HG03196 (cell line): ENCODE data around the gene RUSC2.
"Not testable (repeated sequence)": the region's sequence is repeated elsewhere in the genome, so short reads cannot be mapped to it uniquely, and the experiment has no call there.

Experiments used
- ATAC-seq: cut with Tn5 transposase; IDR thresholded peaks from one replicate; pipeline ENCODE4 v1.9.1; 2021; ENCODE audit not compliant: unreplicated experiment

RUSC2 gene

DNA sequence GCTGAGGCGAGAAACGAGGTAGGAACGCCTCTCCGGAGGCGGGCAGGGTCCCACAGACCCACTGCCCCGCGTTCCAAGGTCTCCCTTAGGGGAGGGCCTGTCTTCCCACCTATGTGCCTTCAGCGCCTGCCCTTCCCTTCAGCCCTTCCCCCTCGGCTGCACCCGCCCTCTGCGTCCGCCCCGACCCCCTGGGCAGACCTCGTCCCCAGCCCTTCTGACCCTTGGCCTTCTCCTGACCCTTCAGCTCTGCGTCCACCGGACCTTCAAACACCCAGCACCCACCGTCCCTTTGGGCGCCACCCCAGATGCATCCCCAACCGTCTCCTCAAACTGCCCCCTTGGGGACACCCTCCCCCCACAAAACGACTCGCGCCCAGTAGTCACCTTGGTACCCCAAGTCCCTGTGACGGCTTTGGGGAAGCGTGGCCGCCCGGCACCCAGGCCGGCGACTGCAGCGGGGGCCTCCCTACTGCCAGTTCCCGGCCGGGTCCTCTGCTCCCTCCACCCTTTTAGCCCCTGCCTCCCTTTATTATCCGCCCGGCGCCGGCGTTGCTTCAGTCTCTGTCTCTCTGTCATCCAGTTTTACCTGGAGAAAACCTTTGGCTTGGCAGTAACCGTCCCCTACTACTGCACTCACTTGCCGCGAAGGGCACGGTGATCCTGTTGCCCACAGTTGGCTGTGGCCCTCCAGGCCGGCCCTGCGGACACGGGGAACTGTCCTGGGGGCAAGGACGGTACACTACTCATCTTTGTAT is 421 bp downstream of the RUSC2 start:
- no peak for ATAC-seq

DNA sequence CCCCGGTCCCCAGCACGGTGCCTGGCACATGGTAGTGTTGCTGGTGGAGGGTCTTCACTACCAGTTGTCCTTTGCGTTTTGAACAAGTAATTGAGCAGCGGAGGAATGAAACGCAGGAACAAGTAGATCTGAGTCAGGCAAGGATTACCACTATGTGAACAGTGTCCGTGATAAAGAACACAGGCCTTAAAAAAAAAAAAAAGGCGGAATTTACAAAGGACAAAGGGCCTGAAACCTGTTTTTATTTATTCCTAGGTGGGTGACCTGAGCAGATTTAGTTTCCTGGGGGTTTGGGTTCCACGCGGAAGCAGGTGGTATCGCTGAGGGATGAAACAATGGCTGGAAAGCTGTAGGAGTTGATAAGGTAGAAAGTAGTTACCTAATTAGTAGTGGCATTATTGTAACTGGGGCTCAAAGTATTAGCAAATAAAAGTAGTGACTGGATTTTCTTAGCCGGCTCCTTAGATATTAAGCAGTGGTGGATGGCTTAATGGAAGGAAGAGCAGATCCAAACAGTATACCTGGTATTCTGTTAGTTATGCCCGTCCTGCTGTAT is 1.1 kb downstream of the RUSC2 start:
- ATAC-seq = no peak

DNA sequence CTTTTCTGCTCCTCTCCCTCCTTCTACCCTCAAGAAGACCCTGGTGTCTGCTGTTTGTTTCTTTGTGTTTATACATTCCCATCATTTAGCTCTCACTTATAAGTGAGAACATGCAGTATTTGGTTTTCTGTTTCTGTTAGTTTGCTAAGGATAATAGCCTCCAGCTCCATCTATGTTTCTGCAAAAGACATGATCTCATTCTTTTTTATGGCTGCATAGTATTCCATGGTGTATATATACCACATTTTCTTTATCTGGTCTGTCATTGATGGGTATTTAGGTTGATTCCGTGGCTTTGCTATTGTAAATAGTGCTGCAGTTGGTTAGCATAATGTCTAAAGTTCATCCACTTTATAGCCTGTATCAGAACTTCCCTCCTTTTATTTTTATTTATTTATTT is 3.2 kb downstream of the RUSC2 start:
- ATAC-seq = not testable (repeated sequence)

DNA sequence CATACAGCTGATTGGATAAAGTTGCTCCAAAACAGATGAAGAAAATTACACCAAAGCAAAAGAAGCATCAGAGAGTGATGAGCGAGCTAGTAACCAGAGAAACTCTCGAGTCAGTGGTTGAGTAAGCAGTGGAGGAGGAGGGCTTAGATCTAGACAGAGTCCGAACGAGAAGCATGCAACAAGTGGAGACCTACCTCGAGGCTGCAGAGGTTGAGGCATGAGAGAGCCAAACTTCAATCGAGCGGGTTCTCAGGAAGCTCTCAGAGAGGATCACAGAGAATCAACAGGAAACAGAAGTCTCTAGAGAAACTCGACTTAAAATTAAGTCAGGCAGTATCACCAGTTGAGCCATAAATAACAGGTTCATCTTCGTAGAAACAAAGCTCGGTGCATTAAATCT is 6.1 kb downstream of the RUSC2 start:
- no peak for ATAC-seq

DNA sequence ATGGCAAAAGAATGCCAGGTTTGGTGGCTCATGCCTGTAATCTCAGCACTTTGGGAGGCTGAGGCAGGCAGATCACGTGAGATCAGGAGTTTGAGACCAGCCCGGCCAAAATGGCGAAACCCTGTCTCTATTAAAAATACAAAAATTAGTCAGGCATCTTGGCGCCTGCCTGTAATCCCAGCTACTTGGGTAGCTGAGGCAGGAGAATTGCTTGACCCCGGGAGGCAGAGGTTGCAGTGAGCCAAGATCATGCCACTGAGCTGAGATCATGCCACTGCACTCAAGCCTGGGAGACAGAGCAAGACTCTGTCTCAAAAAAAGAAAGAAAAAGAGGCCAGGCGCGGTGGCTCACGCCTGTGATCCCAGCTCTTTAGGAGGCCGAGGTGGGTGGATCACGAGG is 8.3 kb downstream of the RUSC2 start:
- ATAC-seq = not testable (repeated sequence)

DNA sequence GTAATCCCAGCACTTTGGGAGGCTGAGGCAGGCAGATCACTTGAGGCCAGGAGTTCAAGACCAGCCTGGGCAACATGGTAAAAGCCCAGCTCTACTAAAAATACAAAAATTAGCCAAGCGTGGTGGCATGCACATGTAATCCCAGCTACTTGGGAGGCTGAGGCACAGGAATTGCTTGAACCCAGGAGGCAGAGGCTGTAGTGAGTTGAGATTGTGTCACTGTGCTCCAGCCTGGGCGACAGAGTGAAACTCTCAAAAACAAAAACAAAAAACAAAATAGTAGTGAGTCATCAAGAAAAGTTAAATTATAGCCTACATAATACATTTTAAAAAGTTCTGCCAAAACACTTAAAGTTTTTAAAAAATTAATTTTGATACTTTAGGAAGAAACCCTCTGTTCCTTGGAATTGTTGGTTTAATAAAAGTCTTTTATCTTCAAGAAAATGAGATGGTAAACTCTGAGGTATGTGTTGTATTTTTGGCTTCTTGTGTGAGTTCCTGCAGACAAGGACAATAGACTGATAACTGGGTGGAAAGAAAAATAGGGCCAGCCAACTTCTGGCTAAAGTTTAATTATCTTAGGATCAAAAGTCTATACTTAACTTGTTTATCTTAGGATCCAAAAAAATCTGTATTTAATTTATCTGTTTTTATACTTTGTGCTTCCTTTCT is 9.3 kb downstream of the RUSC2 start:
- no peak for ATAC-seq

DNA sequence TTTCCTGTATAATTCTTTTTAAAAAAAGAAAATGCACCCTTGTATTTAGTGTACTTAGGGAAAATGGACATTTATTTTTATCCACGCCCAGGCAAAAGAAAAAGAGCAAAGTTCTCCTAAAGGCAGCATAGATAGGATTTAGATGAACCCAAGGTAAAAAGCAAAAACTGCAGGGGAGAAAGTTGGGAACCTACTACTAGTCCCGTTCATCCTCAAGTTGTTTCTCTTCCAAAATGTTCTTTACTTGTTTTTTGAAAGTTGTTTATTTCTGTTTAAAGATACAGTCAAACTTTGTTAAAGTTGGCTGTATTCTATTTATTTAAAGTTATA is 9.8 kb downstream of the RUSC2 start:
- no peak for ATAC-seq

DNA sequence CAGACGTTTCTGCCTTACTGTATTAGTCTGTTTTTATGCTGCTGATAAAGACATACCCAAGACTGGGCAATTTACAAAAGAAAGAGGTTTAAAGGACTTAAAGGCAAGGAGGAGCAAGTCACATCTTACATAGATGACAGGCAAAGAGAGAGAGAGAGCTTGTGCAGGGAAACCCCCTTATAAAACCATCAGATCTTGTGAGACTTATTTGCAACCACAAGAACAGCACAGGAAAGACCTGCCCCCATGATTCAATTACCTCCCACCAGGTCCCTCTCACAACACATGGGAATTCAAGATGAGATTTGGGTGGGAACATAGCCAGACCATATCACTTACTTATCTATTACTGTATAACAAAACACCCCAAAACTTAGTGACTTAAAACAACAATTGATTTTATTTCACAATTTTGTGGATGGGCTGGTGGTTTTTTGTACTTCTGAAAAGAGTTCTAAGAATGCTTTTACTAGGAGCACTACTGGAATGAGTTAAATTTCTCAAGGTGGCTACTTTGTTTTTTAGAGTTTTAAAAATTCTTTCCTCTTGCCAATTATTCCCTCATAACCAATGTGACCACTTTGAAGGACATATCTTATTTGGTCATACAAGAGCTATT is 10.3 kb downstream of the RUSC2 start:
- no peak for ATAC-seq

DNA sequence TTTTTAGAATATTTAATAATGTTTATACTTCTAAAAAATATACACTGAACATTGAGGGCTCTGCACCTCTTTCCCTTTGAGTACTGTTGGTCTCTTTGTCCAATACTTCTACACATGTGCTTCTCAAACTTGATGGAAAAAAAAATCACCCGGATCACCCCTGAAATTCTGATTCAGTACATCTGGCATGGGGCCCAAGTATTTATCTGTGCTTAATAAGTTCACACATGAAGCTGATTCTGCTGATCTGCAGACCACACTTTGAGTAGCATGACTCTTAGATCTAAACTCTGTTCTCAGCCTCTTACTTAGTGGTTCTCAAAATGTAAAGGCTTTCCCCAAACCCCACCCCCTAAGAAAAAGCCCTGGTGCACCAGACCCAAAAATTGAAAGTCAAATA is 12.0 kb downstream of the RUSC2 start:
- ATAC-seq = no peak

DNA sequence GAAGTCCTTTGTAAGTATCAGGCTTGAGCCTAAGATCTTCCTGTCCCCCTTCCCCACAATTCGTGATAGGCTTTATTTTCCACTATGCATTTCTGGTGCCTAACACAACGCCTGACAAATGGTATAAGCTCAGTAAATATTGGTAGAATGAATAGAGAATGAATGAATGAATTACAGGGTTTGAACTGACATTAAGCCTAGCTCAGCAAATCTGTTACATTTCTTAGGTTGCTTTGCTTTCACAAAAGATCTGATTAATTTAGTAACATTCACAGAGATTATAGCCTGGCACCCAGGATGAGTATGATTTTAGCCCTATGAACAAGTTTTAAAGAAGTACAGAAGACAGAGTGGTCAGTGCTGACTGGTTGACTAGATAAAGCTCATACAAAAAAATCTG is 16.4 kb downstream of the RUSC2 start:
- ATAC-seq = no peak

DNA sequence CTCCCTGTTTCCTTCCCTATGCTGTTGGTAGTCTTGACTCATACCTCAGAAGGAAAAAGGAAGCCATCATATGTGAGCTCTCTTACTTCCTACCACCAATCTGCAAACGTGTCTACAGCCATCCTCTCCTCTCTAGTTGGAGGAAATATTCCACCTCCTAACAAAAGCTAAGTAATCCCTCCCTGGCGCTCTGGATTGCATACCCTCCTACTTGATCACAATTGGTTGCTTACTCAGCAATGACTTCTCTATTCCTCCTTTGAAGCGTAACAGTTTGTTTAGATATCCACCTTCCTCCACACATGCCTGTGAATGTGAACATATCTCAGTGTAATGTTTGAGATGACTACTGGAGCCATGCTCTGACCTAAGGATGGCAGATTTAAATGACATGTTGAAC is 18.2 kb downstream of the RUSC2 start:
- ATAC-seq = no peak

DNA sequence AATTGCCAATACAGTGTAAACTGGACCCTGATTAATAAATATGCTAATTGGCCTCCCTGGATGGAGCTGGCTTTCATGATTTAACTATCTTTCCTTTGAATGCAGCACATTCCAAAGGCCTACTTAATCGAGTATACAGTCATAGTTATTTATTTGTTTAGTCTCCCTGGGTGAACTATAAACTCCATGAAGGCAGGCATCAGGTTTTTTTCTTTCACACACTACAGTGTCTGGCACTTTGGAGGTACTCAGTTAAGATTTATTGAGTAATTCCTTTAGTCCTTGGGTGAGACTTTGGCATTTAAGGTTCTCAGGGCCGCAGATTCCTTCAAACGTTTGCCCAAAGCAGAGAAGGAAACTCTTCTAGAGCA is 20.5 kb downstream of the RUSC2 start:
- ATAC-seq = no peak

DNA sequence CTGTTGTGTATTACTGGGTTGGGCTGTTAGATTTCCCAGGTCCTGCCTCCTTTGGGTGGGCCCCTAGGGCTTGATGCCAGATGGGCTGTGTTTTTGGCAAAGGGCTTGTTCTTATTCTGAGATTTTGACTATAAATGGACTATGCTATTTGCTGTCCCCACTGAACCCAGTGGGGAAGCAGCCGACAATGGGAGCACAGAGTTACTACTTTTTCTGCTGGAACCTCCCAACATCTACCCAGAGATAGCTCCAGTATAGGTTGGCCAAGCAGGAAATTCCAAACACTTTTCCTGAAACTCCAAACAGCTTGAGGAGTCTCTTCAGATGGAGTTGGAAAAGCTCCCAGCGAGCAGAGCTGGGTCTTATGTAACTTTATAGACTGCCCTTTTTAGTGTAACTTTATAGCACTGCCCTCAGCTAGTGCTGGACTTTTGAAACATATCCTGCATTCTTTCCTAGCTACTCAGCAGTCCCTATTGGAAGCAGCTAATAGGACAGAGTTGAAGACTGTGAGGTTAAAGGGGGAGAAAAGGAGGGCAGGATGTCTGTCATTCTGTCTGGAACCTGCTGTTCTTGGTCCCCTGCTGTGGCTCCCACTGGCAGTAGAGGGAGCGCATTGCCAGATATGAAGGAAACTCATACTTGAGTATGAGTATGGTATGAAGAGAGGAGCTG is 21.0 kb downstream of the RUSC2 start:
- no peak for ATAC-seq

DNA sequence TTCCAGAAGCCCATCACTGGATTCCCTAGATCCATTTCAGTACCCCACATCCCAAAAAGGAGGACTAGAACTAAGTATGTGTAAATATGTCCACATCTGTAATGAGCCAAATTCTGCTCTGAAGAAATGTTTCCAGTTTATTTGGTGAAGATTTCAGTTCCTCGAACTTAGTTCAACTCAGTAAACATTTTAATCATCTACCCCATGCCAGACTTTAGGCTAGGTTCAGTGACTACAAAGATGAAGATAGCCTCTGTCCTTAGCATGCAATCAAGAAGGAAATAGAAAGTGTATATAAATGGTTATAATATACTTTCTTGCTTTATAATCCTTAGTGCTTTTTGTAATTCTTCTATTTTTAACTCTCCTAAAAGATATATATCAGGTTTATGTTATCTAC is 21.5 kb downstream of the RUSC2 start:
- no peak for ATAC-seq

DNA sequence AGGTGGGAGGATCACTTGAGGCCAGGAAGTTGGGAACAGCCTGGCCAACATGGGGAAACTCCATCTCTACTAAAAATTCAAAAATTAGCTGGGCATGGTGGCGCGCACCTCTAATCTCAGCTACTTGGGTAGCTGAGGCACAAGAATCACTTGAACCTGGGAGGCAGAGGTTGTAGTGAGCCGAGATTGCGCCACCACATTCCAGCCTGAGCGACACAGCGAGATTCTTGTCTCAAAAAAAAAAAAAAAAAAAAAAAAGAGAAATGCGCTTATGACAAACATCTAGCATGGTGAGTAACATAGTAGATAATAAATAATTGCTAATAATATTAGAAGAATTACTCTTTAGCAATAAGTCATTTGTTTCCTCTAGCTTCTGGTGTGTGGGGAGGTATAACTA is 25.9 kb downstream of the RUSC2 start:
- no peak for ATAC-seq

DNA sequence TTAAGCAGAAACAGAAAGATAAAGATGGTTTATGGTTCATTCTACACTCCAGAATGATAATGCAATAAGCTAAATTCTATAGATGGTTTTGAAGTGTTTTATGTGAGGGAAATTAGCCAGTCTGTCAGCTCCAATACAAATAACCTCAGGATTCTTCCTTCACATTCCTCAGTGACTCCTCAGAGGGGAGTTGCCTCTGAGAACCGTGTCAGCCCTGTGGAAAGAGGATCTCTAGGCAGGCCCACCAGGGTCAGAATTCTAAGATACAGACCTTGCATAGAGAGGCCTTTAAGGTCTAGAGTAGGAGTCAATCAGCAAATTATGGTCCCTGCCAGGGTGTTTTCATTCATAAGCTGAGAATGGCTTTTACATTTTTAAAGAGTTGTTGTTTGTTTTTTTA is 26.6 kb downstream of the RUSC2 start:
- ATAC-seq = no peak

DNA sequence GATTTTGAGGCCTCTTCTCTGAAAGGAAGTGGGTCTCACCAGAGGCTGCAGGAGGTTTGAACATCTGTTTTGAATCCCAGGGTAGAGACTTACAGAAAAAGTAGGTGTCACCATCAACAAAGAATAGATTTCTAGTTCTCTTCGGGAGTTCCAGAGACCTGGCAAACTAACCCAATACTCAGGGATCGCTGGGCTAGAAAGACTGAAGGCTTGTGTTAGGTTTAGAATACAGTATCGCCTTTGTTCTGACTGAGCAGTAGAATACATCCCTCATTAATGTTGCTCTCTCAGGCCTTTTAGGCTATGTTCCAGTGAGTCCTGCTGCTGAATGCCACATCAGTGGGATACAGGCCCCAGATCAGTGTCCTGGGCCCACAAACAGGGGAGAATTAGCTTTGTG is 27.2 kb downstream of the RUSC2 start:
- ATAC-seq = no peak

DNA sequence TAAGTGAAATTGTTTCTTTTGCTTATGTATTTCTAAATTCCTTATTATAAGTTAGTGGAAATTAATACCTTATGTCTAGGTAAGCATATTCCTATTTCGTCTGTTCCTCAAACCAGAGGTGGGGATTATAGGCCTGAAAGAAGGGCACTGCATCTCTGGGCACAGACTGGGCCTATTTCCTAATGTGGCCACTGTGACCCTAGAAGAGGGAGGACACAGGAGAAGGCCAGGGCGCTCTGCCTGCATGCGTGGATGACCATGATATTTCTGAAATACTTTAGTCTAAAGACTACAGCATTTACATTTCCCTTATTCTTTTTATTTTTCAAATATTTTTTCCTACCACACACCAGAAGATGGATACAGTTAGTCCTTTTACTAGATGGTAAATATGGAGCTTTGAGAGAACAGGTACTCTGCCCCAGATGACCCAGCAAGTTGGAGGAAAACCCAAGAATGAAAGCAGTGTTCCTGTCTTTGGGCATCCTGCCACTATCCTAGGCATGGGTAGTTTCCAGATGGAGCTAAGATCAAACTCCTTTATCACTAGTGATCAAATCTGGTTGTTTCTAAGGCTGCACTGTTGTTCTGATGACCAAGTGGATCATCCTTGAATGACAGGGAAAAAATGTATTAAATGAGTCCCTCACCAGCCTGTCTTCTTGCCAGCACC is 27.8 kb downstream of the RUSC2 start:
- no peak for ATAC-seq

DNA sequence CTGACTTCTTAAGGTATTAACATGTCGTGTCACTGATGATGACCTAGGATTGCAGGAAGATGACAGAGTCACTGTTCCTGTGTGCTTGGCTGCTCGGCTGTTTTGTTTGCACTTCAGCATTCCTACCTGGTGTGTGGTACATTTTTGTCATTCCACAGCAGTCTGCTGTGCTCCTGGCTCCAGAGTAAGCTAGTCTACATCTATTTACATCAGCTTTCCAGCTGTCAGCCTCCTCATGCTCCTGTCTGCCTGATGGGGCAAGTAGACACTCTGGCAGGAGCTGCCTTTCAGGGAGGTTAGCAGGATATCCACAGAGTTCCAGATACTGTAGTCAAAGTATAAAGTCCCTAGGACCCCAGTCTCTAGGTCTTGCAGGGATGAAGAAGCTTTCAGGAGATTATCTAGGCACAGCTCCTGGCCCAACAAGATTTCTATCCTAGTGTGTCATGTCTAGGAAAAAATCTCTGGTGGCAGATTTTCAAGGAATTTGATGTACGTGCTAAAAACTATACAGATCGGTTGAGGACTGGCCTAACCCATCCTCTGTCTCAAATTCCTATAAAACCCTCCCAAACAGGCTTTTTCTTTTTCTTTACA is 28.4 kb downstream of the RUSC2 start:
- ATAC-seq = no peak

DNA sequence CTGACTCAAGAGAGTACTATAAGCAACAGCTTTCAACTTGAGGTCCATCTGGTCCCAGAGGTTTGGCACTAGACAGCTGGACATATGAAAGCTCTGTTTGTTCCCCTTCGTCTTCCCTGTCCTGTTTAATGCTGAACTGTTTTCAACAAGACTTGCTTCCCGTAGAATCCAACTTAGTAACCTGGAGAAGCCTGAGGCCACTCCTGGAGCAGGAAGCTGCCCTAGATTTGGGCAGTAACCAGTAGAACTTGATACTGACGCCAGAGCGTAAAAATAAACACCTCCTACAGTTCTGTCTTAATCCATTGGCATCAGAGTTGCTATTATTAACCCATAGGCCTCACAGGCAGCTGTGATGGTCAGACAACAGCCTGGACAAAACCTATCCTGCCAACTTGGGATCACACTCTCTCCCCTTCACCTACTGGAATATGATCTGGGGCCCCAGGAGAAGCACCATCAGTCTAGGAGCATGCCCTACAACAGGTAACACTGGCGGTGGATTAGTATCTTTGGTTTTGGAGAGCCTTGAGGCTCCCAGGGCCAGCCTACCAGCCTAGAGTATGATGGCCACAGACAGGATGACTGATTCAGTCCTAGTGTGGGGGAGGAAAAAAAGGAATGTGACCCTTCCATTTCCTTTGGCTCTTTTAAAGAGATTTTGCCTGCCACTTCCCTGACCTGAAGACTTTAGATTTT is 29.2 kb downstream of the RUSC2 start:
- no peak for ATAC-seq
